Suprapubic skin (tissue), 4 donors: ENCODE data around the gene GNAO1. TPM values are rescaled to one million over a fixed set of nuclear protein-coding genes. Genes with fewer than 3 reads are reported as not detected.

Experiments used
- DNase-seq, 2 donors: peaks; one replicate each; pipeline ENCODE4 v3.0.0-alpha.2; 2019; ENCODE audit warnings: low spot score in 2 of 2
- H3K27ac ChIP-seq: fragments of 200-600 bp; sonication (generic); one replicate; pipeline ENCODE4 v1.5.1; 2019
- H3K27me3 ChIP-seq: fragments of 200-600 bp; sonication (generic); one replicate; pipeline ENCODE4 v1.5.1; 2019
- H3K36me3 ChIP-seq: fragments of 200-600 bp; sonication (generic); one replicate; pipeline ENCODE4 v1.5.1; 2019
- H3K4me1 ChIP-seq: fragments of 200-600 bp; sonication (generic); one replicate; pipeline ENCODE4 v1.5.1; 2019
- H3K4me3 ChIP-seq: fragments of 200-600 bp; sonication (generic); one replicate; pipeline ENCODE4 v1.5.1; 2019; ENCODE audit warnings: mild to moderate bottlenecking
- H3K9me3 ChIP-seq: fragments of 200-600 bp; sonication (generic); one replicate; pipeline ENCODE4 v1.5.1; 2019
- CTCF ChIP-seq, 2 donors: fragments of 200-600 bp in 1 of 2; fragments of 450-650 bp in 1 of 2; sonication (generic) in 1 of 2; IDR thresholded peaks; one replicate each; pipeline ENCODE4 v1.5.1; 2016 to 2019; ENCODE audit warnings: antibody characterized with exemption in 2 of 2, mild to moderate bottlenecking in 1 of 2, moderate library complexity in 1 of 2
- EP300 ChIP-seq: sonication (generic); formaldehyde crosslinking; IDR thresholded peaks from one replicate; pipeline ENCODE4 v1.6.1; 2017; ENCODE audit warnings: antibody characterized with exemption
- POLR2A ChIP-seq, 2 donors: fragments of 450-650 bp; IDR thresholded peaks; one replicate each; pipeline ENCODE4 v1.6.1; 2017; ENCODE audit warnings: antibody characterized with exemption in 2 of 2, mild to moderate bottlenecking in 2 of 2, moderate library complexity in 2 of 2
- POLR2AphosphoS5 ChIP-seq, 3 donors: sonication (generic); formaldehyde crosslinking; IDR thresholded peaks; one replicate each; pipeline ENCODE4 v1.6.1; 2017; ENCODE audit warnings: antibody characterized with exemption in 3 of 3
- WGBS: methylation state at CpG from one replicate; pipeline ENCODE4 v1.1.5; 2018; 5-methylcytosine and 5-hydroxymethylcytosine counted together
- total RNA-seq, 4 donors: library from RNA; depleted of rRNA; stranded (reverse); fragments of >200 nt; gene quantifications; one replicate each; pipeline ENCODE4 v1.1.0, GENCODE V29; 2016

The GNAO1 gene
- total RNA-seq, 4 donors from 2014 or later = 2.4 to 7.6 (median 5.8) TPM

DNA sequence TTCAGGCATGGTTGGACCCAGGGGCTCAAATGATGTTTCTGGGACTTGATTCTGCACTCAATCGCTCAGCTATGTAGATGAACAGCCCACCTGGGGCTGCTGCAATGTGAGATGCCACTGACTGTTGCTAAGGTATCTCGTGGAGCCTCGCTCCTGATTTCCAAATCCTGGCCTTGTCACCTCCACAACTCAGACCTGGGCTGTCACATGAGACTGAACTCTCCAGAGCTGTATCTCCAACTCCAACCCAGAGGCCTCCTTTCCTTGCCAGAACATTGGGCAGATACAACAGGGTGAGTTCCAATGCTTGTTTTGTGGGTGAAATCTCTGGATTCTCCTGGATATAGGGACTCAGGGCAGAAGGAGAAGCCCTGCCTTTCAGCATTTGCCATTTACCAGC, 79.5 kb downstream of the GNAO1 start:
- no peaks in the 10 kb centered on the region for H3K4me1 ChIP-seq
- 96% methylated on average over 3 of the region's 3 CpGs for WGBS
- H3K9me3 ChIP-seq = no peaks in the 10 kb centered on the region
- no peak overlapping the region for H3K27ac ChIP-seq
- no peak for DNase-seq
- H3K36me3 ChIP-seq = no peaks in the 10 kb centered on the region
- H3K4me3 ChIP-seq = no peak overlapping the region
- no peaks in the 10 kb centered on the region for H3K27me3 ChIP-seq
- no peak for TF ChIP-seq POLR2AphosphoS5 (IDR thresholded peaks at IDR 0.05)
- no peak for TF ChIP-seq CTCF (IDR thresholded peaks at IDR 0.05)
- TF ChIP-seq POLR2A (IDR thresholded peaks at IDR 0.05) = no peak
- no peak for TF ChIP-seq EP300

DNA sequence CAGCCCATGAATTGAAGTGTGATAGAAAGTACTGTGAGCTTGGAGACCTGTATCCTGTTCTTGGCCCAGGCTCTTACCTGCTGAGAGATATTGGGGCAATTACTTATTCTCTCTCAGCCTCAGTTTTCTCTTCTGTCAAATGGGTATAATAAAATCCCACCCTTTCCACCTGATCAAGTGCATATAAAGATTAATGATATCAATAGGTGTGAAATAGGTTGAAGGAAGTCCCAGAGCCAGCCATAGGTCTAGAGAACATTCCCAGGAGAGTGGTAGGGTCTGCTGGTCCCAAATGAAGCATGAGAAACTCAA, 81.2 kb downstream of the GNAO1 start:
- no peak for DNase-seq

GRCh38 chr16:56273615-56274014, 82.3 kb downstream of the GNAO1 start:
- no peaks in the 10 kb centered on the region for H3K36me3 ChIP-seq
- H3K4me3 ChIP-seq = no peak overlapping the region
- no peaks in the 10 kb centered on the region for H3K9me3 ChIP-seq
- H3K27me3 ChIP-seq = no peaks in the 10 kb centered on the region
- 87% methylated on average over 4 of the region's 4 CpGs for WGBS
- H3K4me1 ChIP-seq = no peaks in the 10 kb centered on the region
- TF ChIP-seq CTCF (IDR thresholded peaks at IDR 0.05) = no peak
- no peak for TF ChIP-seq POLR2A (IDR thresholded peaks at IDR 0.05)
- TF ChIP-seq EP300 = no peak
- TF ChIP-seq POLR2AphosphoS5 (IDR thresholded peaks at IDR 0.05) = no peak
- no peak overlapping the region for H3K27ac ChIP-seq
- DNase-seq = no peak

More for the DNA sequence above, 81.2 kb downstream of the GNAO1 start:
- Histone ChIP-seq H3K27me3 (no peaks in the 10 kb centered on the region), H3K9me3 (no peaks in the 10 kb centered on the region), H3K4me1 (no peaks in the 10 kb centered on the region), H3K27ac (no peak overlapping the region), H3K4me3 (no peak overlapping the region), H3K36me3 (no peaks in the 10 kb centered on the region)
- TF ChIP-seq EP300 = no peak
- TF ChIP-seq POLR2AphosphoS5 (IDR thresholded peaks at IDR 0.05) = no peak
- TF ChIP-seq CTCF (IDR thresholded peaks at IDR 0.05) = no peak
- no peak for TF ChIP-seq POLR2A (IDR thresholded peaks at IDR 0.05)

DNA sequence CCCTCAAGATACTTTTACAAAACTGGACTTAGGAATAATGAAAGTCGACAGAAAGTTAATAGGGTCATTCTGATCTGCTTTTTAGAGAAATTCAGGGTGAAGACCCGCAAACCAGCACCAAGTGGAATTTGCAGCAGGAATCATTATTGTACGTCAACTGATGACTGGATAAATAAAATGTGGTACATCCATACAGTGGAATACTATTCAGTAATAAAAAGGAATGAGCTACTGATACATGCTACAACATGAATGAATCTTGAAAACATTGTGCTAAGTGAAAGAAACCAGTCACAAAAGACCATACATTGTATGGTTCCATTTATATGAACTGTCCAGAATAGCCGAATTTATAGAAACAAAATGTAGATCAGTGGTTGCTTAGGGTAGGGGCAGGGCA, 83.1 kb downstream of the GNAO1 start:
- TF ChIP-seq POLR2AphosphoS5 (IDR thresholded peaks at IDR 0.05) (no peak), POLR2A (IDR thresholded peaks at IDR 0.05) (no peak), CTCF (IDR thresholded peaks at IDR 0.05) (no peak), EP300 (no peak)
- no peaks in the 10 kb centered on the region for H3K27me3 ChIP-seq
- WGBS = 95% methylated on average over 4 of the region's 4 CpGs
- H3K27ac ChIP-seq = no peak overlapping the region
- DNase-seq = no peak
- no peaks in the 10 kb centered on the region for H3K9me3 ChIP-seq
- H3K36me3 ChIP-seq = no peaks in the 10 kb centered on the region
- no peaks in the 10 kb centered on the region for H3K4me1 ChIP-seq
- no peak overlapping the region for H3K4me3 ChIP-seq

GRCh38 chr16:56275076-56275475, 83.8 kb downstream of the GNAO1 start:
- no peak for DNase-seq
- Histone ChIP-seq H3K9me3 (no peaks in the 10 kb centered on the region), H3K27ac (no peak overlapping the region), H3K4me1 (no peaks in the 10 kb centered on the region), H3K36me3 (no peaks in the 10 kb centered on the region), H3K4me3 (no peak overlapping the region), H3K27me3 (no peaks in the 10 kb centered on the region)
- TF ChIP-seq POLR2AphosphoS5 (IDR thresholded peaks at IDR 0.05) (no peak), POLR2A (IDR thresholded peaks at IDR 0.05) (no peak), CTCF (IDR thresholded peaks at IDR 0.05) (no peak), EP300 (no peak)
- WGBS = 71% methylated on average over 4 of the region's 4 CpGs
